Subcutaneous abdominal adipose tissue (tissue), 5 donors: ENCODE measurements around the gene NUCB1.
A peak's percentile ranks its signal among the peaks of the same experiment; 100 is the strongest.

ENCODE experiments used
- H3K27ac ChIP-seq: one replicate; pipeline ENCODE4 v1.7.0; 2013; ENCODE audit warnings: low read depth, mild to moderate bottlenecking, inconsistent platforms, low read length, moderate library complexity
- H3K27me3 ChIP-seq, 5 donors: one replicate each; pipeline ENCODE4 v1.7.0; 2013; ENCODE audit warnings: low read length in 5 of 5, inconsistent platforms in 1 of 5; ENCODE audit not compliant: control insufficient read depth in 5 of 5, insufficient read depth in 4 of 5
- H3K36me3 ChIP-seq, 5 donors: one replicate each; pipeline ENCODE4 v1.7.0; 2013; ENCODE audit warnings: low read length in 5 of 5; ENCODE audit not compliant: control insufficient read depth in 5 of 5, insufficient read depth in 5 of 5
- H3K4me1 ChIP-seq, 5 donors: one replicate each; pipeline ENCODE4 v1.7.0; 2013; ENCODE audit warnings: low read length in 5 of 5, mild to moderate bottlenecking in 3 of 5, moderate library complexity in 1 of 5; ENCODE audit not compliant: control insufficient read depth in 5 of 5, insufficient read depth in 5 of 5
- H3K4me3 ChIP-seq, 5 donors: one replicate each; pipeline ENCODE4 v1.7.0; 2013; ENCODE audit warnings: low read length in 5 of 5, low read depth in 1 of 5
- H3K9ac ChIP-seq, 5 donors: one replicate each; pipeline ENCODE4 v1.7.0; 2013; ENCODE audit warnings: low read length in 5 of 5, mild to moderate bottlenecking in 4 of 5, moderate library complexity in 3 of 5
- H3K9me3 ChIP-seq, 5 donors: one replicate each; pipeline ENCODE4 v1.7.0; 2013; ENCODE audit warnings: low read length in 5 of 5; ENCODE audit not compliant: control insufficient read depth in 5 of 5
- donor health status: healthy.
- donor health status: healthy.
- donor health status: healthy.
- donor health status: healthy.
- donor health status: healthy.

Gene NUCB1

DNA sequence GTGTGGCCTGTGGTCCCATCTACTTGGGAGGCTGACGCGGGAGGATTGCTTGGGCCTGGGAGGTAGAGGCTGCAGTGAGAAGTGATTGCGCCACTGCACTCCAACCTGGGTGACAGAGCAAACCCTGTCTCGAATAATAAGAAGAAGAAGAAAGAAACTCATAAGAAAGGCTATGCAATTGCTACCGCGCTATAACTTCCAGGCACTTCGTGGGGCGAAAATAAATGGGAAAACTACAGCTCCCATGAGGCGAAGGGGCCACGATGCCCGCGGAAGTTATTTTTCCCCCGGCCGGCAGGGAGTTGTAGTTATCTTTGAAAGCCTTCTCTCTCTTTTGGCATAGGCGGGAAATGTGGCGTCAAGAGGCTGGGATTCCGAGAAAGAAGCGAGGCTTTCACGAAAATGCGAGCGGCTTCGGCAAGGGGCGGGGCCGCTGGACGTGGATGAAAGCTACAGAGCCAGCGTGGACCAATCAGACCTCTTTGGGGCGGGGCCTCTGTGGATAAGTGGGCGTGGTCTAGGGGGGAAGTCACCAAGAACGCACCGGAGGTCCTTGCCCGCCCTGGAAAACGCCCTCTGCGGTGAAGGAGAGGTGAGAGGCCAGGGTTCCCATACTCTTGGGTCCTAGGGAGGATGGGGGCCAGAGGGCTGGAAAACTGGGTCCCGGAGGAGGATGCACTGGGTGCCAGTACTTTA is at the start of gene NUCB1:
NUCB1 (plus strand) TSS at position 532 of the 696 bp plus-strand sequence. CDS start 485 bp downstream, outside the sequence.
- H3K9me3 ChIP-seq: no peaks in the 10 kb centered on the region
- peak within 1 kb of the TSS; percentile 87 to 96 (median 91) for H3K4me3 ChIP-seq
- peaks cover 0 to 9% (median 0%) of the 10 kb centered on the region in 5 donors for H3K27me3 ChIP-seq
- peak within 1 kb of the TSS; percentile 87 to 97 (median 95) for H3K9ac ChIP-seq
- peak within 1 kb of the TSS; percentile 92 for H3K27ac ChIP-seq
- peaks cover 4 to 38% (median 33%) of the 10 kb centered on the region in 5 donors for H3K4me1 ChIP-seq
- H3K36me3 ChIP-seq: peaks cover 0 to 17% (median 13%) of the 10 kb centered on the region in 5 donors

DNA sequence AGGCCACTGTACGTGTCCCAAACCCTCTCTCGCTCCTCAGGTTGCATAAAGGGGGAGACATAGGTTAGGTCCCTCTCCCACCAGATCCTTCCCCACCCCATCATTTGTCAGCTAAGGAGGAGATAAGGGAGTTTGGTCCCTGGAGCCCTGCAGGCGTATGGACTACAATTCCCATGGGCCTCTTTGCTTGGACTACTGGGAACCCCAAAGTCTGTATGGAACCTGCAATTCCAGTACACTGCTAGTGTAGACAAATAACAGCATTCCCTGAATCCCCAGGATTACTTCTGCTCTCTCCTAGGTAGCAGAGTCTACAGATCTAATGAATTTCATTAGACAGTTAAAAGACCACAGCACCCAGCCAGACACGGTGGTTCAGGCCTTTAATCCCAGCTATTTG is 47.8 kb upstream of the NUCB1 start:
- Histone ChIP-seq H3K4me3 (no peak overlapping the region), H3K27ac (no peak overlapping the region), H3K36me3 (peaks cover 0 to 6% (median 0%) of the 10 kb centered on the region in 5 donors), H3K9me3 (no peaks in the 10 kb centered on the region), H3K9ac (no peak overlapping the region), H3K27me3 (no peaks in the 10 kb centered on the region), H3K4me1 (no peaks in the 10 kb centered on the region)

GRCh38 chr19:48853483-48853882 is 46.6 kb upstream of the NUCB1 start:
- no peak overlapping the region for H3K4me3 ChIP-seq
- no peak overlapping the region for H3K27ac ChIP-seq
- H3K27me3 ChIP-seq: no peaks in the 10 kb centered on the region
- H3K4me1 ChIP-seq: no peaks in the 10 kb centered on the region
- peaks cover 0 to 4% (median 0%) of the 10 kb centered on the region in 5 donors for H3K36me3 ChIP-seq
- H3K9ac ChIP-seq: no peak overlapping the region
- no peaks in the 10 kb centered on the region for H3K9me3 ChIP-seq

- no peaks in the 10 kb centered on the region for H3K27me3 ChIP-seq
- no peaks in the 10 kb centered on the region for H3K9me3 ChIP-seq
- no peak overlapping the region for H3K4me3 ChIP-seq
- H3K4me1 ChIP-seq: no peaks in the 10 kb centered on the region
- H3K27ac ChIP-seq: no peak overlapping the region
- no peak overlapping the region for H3K9ac ChIP-seq
- peaks cover 0 to 4% (median 0%) of the 10 kb centered on the region in 5 donors for H3K36me3 ChIP-seq
Observed at GRCh38 chr19:48854103-48854502, 46.0 kb upstream of the NUCB1 start.

GRCh38 chr19:48856921-48857320 is 43.2 kb upstream of the NUCB1 start:
- Histone ChIP-seq H3K27ac (no peak overlapping the region), H3K9ac (no peak overlapping the region), H3K9me3 (no peaks in the 10 kb centered on the region), H3K4me1 (no peaks in the 10 kb centered on the region), H3K27me3 (no peaks in the 10 kb centered on the region), H3K36me3 (peaks cover 0 to 10% (median 0%) of the 10 kb centered on the region in 5 donors), H3K4me3 (no peak overlapping the region)

DNA sequence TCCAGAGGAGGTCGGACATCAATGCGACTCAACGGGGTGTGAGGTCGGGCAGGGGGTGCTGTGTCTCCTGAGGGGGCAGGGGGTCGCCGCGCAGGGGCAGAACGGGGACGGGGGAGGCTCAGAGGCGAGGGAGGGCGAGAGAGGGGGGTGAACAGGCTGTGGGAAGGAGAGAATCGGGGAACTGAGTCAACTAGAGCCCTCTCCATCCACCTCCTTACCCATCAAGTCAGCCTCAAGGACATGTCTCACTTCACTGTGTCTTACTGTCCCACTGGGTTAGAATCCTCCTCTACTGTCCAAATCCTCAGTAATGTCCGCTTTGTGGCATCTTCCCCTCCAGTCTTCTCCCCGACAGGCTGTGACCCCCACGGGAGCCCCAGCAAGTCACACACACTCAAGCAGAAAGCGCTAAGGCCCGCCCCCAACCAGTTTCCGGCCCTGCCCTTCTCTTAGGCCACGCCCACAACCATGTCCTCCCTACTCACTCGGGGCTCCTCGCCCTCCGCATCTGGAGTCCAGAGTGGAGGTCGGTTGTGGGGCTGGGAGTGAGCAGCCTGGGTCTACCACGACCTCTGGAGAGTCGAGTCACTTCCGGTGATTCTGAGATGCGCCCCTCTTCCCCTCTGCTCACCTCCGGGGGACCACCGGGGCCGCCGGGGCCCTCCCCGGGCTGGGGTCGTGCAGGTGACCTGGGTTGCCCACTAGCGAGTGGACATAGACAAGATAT is 41.0 kb upstream of the NUCB1 start:
- peak overlapping the region in 1 of 5 donors; percentile 44 for H3K4me3 ChIP-seq
- H3K9ac ChIP-seq: no peak overlapping the region

DNA sequence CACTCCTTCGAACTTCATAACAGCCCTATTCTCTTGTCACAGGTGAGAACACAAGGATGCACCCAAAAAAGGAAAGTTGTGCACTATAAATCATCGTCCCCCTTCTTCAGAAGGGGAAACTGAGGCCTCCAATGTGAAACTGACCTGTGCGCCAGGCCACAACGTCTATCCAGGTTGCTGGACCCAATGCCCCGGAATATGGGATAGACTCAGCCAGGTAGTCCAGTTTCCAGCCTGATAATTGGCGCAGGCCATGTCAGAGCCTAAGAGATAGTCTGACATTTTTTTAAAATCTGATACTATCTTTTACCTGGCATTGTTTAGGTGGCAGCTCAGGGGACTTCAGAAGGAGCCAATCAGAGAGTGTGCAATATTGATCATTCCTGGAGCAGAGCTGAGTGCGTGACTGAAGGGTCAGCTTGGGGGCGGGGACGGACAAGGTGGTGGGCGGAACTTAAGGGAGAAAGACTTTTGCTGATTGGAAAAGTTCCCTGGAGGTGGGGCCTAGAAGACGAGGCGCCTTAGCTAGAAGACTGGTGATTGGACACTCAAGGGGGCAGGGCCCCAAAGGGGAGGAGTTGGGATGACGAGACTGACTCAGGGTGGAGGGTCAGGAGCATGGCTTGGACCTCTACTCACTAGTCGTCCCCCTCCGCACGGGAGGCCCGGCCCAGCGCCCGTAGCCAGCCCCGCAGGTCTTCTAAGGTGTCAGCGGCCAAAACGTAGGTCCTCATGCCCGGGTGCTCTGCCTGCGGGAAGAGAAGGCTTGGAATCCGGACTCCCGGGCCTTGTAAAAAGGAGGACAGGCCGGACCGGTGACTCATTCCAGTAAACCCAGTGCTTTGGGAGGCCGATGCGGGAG is 40.2 kb upstream of the NUCB1 start:
- H3K4me3 ChIP-seq: no peak overlapping the region
- no peak overlapping the region for H3K27ac ChIP-seq
- H3K9ac ChIP-seq: no peak overlapping the region
- no peaks in the 10 kb centered on the region for H3K9me3 ChIP-seq
- peaks cover 0 to 10% (median 0%) of the 10 kb centered on the region in 5 donors for H3K36me3 ChIP-seq
- no peaks in the 10 kb centered on the region for H3K4me1 ChIP-seq
- no peaks in the 10 kb centered on the region for H3K27me3 ChIP-seq

More for the DNA sequence above, 41.0 kb upstream of the NUCB1 start:
- H3K27me3 ChIP-seq: no peaks in the 10 kb centered on the region
- peaks cover 0 to 10% (median 0%) of the 10 kb centered on the region in 5 donors for H3K36me3 ChIP-seq
- no peak overlapping the region for H3K27ac ChIP-seq
- H3K9me3 ChIP-seq: no peaks in the 10 kb centered on the region
- no peaks in the 10 kb centered on the region for H3K4me1 ChIP-seq

GRCh38 chr19:48861313-48861712 is 38.8 kb upstream of the NUCB1 start:
- Histone ChIP-seq H3K27me3 (peaks cover 0 to 4% (median 0%) of the 10 kb centered on the region in 5 donors), H3K27ac (no peak overlapping the region), H3K4me1 (no peaks in the 10 kb centered on the region), H3K4me3 (no peak overlapping the region), H3K9ac (no peak overlapping the region), H3K36me3 (peaks cover 0 to 10% (median 0%) of the 10 kb centered on the region in 5 donors), H3K9me3 (no peaks in the 10 kb centered on the region)

DNA sequence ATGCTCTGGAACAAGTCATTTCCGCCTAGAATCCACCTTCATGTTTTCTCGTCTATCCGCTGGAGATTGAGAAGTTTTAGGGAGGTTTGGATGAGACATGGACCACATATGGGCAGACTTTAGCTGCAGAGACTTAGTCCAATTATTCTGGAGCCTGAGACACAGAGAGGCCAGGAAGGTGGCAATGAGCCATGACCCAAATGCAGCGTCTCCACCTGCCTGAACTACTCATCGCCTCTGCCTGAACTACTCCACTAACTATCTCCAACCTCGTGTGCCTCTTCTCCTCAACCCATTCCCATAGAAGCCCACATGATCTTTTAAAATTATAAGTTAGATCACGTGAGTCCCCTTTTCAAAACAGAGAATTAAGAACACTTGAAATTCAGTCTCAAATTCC is 37.3 kb upstream of the NUCB1 start:
- Histone ChIP-seq H3K9me3 (no peaks in the 10 kb centered on the region), H3K36me3 (peaks cover 0 to 10% (median 0%) of the 10 kb centered on the region in 5 donors), H3K9ac (no peak overlapping the region), H3K4me1 (peaks cover under 1 to 9% (median 2%) of the 10 kb centered on the region in 5 donors), H3K4me3 (no peak overlapping the region), H3K27ac (no peak overlapping the region), H3K27me3 (peaks cover 0 to 12% (median 10%) of the 10 kb centered on the region in 5 donors)
